ENCODE results near the gene EMSY.

DNA sequence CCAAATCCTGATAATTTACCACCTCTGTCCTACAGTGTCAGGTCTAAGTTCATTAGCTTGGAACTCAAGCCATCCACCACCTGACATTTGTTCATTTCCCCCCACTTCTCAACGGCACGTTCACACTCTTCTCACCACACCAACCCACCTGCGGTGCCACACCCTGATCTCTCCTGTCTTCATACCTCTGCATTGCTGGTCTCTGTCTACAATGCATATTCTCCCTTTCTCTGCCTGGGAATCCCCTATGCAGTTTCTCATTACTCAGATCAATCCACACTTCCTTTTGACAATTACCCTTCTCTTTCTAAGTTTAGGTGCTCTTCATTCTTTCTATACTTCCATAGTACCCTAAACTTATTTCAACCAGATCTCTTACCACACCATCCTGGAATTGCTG, 20.4 kb upstream of the EMSY start:
- TF ChIP-seq EZH2 (IDR thresholded peaks at IDR 0.05; ENCODE audit: borderline replicate concordance, insufficient read depth, low read depth, low read length, poor library complexity, severe bottlenecking): no peak
- TF ChIP-seq, protein P1, sequence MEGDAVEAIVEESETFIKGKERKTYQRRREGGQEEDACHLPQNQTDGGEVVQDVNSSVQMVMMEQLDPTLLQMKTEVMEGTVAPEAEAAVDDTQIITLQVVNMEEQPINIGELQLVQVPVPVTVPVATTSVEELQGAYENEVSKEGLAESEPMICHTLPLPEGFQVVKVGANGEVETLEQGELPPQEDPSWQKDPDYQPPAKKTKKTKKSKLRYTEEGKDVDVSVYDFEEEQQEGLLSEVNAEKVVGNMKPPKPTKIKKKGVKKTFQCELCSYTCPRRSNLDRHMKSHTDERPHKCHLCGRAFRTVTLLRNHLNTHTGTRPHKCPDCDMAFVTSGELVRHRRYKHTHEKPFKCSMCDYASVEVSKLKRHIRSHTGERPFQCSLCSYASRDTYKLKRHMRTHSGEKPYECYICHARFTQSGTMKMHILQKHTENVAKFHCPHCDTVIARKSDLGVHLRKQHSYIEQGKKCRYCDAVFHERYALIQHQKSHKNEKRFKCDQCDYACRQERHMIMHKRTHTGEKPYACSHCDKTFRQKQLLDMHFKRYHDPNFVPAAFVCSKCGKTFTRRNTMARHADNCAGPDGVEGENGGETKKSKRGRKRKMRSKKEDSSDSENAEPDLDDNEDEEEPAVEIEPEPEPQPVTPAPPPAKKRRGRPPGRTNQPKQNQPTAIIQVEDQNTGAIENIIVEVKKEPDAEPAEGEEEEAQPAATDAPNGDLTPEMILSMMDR (IDR thresholded peaks at IDR 0.05): no peak
